Keratinocyte (primary cell): ENCODE measurements around the gene ITPKB. TPM values are rescaled to one million over a fixed set of nuclear protein-coding genes. Genes with fewer than 3 reads are reported as not detected.
"Not testable (repeated sequence)": the region's sequence is repeated elsewhere in the genome, so short reads cannot be mapped to it uniquely, and the experiment has no call there.

ENCODE experiments used
- DNase-seq: peaks from one replicate; pipeline ENCODE4 v3.0.0-alpha.2; 2011; ENCODE audit warnings: low read depth, missing footprints, low spot score
- FAIRE-seq: peaks from 2 replicates; lab custom pipeline; 2011; peaks lifted over from hg19 to GRCh38; lab: Jason Lieb, UNC
- H2AFZ ChIP-seq: 2 replicates; pipeline ENCODE4 v1.6.0; 2012; ENCODE audit warnings: low read length, control low read depth, inconsistent platforms; ENCODE audit not compliant: control insufficient read depth
- H3K27ac ChIP-seq: 2 replicates; pipeline ENCODE4 v1.5.1; 2011; ENCODE audit warnings: low read length; ENCODE audit not compliant: control insufficient read depth, insufficient read depth
- H3K27me3 ChIP-seq: 3 replicates; pipeline ENCODE4 v1.6.0; 2011; ENCODE audit warnings: low read length; ENCODE audit not compliant: control insufficient read depth, insufficient read depth; ENCODE audit errors: extremely low read depth
- H3K36me3 ChIP-seq, 2 experiments: 2 replicates in 1 of 2; 3 replicates in 1 of 2; pipeline ENCODE4 v1.5.1; 2011; ENCODE audit warnings: low read length in 2 of 2, mild to moderate bottlenecking in 1 of 2; ENCODE audit not compliant: control insufficient read depth in 2 of 2, insufficient read depth in 2 of 2; ENCODE audit errors: extremely low read depth in 1 of 2
- H3K4me1 ChIP-seq: 3 replicates; pipeline ENCODE4 v1.5.1; 2011; ENCODE audit warnings: low read length; ENCODE audit not compliant: control insufficient read depth, insufficient read depth; ENCODE audit errors: extremely low read depth
- H3K4me2 ChIP-seq: 3 replicates; pipeline ENCODE4 v1.6.0; 2011; ENCODE audit warnings: low read depth, low read length; ENCODE audit not compliant: control insufficient read depth, insufficient read depth; ENCODE audit errors: extremely low read depth
- H3K4me3 ChIP-seq, 3 experiments: fragments of 200-600 bp in 1 of 3; sonication (generic) in 1 of 3; 2 replicates in 2 of 3; 3 replicates in 1 of 3; pipeline ENCODE4 v1.5.1; 2011 to 2016; ENCODE audit warnings: low read length in 3 of 3, mild to moderate bottlenecking in 3 of 3, control low read depth in 2 of 3, inconsistent platforms in 1 of 3, low read depth in 1 of 3, mixed read lengths in 1 of 3, mixed run types in 1 of 3, moderate library complexity in 1 of 3; ENCODE audit not compliant: control insufficient read depth in 2 of 3, insufficient read depth in 2 of 3; ENCODE audit errors: extremely low read depth in 1 of 3
- H3K79me2 ChIP-seq: 2 replicates; pipeline ENCODE4 v1.6.0; 2012; ENCODE audit warnings: low read length; ENCODE audit not compliant: control insufficient read depth, insufficient read depth
- H3K9ac ChIP-seq: 3 replicates; pipeline ENCODE4 v1.6.0; 2011; ENCODE audit warnings: low read length; ENCODE audit not compliant: control insufficient read depth, insufficient read depth; ENCODE audit errors: extremely low read depth
- H3K9me1 ChIP-seq: 3 replicates; pipeline ENCODE4 v1.6.0; 2011; ENCODE audit warnings: low read length; ENCODE audit not compliant: control insufficient read depth, insufficient read depth; ENCODE audit errors: extremely low read depth
- H3K9me3 ChIP-seq: 2 replicates; pipeline ENCODE4 v1.5.1; 2012; ENCODE audit warnings: low read depth, low read length; ENCODE audit not compliant: control insufficient read depth
- H4K20me1 ChIP-seq: 3 replicates; pipeline ENCODE4 v1.6.0; 2011; ENCODE audit warnings: low read length; ENCODE audit not compliant: control insufficient read depth, insufficient read depth; ENCODE audit errors: extremely low read depth
- CTCF ChIP-seq, 3 experiments: IDR thresholded peaks in 1 of 3; conservative IDR thresholded peaks in 1 of 3; optimal IDR thresholded peaks in 1 of 3; 2 replicates in 2 of 3; 3 replicates in 1 of 3; pipeline versions ENCODE3 to v1.5.1; 2011; ENCODE audit warnings: low read length in 3 of 3, mild to moderate bottlenecking in 3 of 3, moderate library complexity in 2 of 3, control low read depth in 1 of 3, inconsistent platforms in 1 of 3; ENCODE audit not compliant: insufficient read depth in 2 of 3; ENCODE audit errors: extremely low read depth in 1 of 3
- EZH2 ChIP-seq: IDR thresholded peaks from one replicate; pipeline ENCODE4 v1.6.1; 2012; ENCODE audit warnings: inconsistent platforms, mild to moderate bottlenecking, low read length, moderate library complexity
- dilution Hi-C: fragments of 300-500 bp; cut with MboI; formaldehyde crosslinking; loops from one replicate; pipeline ENCODE4 v1.7.0; 2020; ENCODE audit warnings: low sequenced_read_pairs; ENCODE audit not compliant: extremely low pct_ligation_motif_present
- polyA plus RNA-seq, 5 experiments: library from polyadenylated mRNA; depleted of rRNA in 3 of 5; stranded (reverse) in 3 of 5; stranded (forward) in 1 of 5; unstranded in 1 of 5; fragments of >200 nt; gene quantifications; 1 replicate in 1 of 5; 2 replicates in 3 of 5; 3 replicates in 1 of 5; pipeline versions ENCODE4 v1.2.1 to v1.2.3, GENCODE V29; 2011 to 2012; ENCODE audit warnings: missing spikeins in 2 of 5, low read depth in 1 of 5, low replicate concordance in 1 of 5

ITPKB gene
- polyA plus RNA-seq, 1 donor (not counting 4 experiments of a cell fraction or from before 2014, with no cell fraction given) = 3.2 TPM

- Histone ChIP-seq H3K79me2 (no peaks in the 10 kb centered on the region), H3K9me3 (no peaks in the 10 kb centered on the region), H3K27ac (no peak overlapping the region), H3K9ac (no peak overlapping the region), H3K27me3 (peaks cover 3% of the 10 kb centered on the region), H3K4me1 (no peaks in the 10 kb centered on the region), H3K4me2 (no peak overlapping the region), H3K4me3 (no peak overlapping the region), H3K9me1 (no peaks in the 10 kb centered on the region), H3K36me3 (no peaks in the 10 kb centered on the region), H4K20me1 (no peaks in the 10 kb centered on the region), H2AFZ (no peak overlapping the region)
- no peak for DNase-seq
- no peak for FAIRE-seq
- no peak for TF ChIP-seq CTCF (optimal IDR thresholded peaks at IDR 0.05 in 1 of 3, IDR thresholded peaks at IDR 0.05 in 1 of 3, conservative IDR thresholded peaks at IDR 0.05 in 1 of 3; ENCODE audit: extremely low read depth in 1 of 3, insufficient read depth in 2 of 3, low read length in 3 of 3)
- no peak for TF ChIP-seq EZH2
- dilution Hi-C loops = no loop called here
Observed at GRCh38 chr1:226616636-226617035, 122.4 kb downstream of the ITPKB start.

GRCh38 chr1:226615876-226616275, 123.2 kb downstream of the ITPKB start:
- Histone ChIP-seq H3K9me3 (no peaks in the 10 kb centered on the region), H3K79me2 (no peaks in the 10 kb centered on the region), H3K4me2 (no peak overlapping the region), H3K9me1 (no peaks in the 10 kb centered on the region), H3K27ac (no peak overlapping the region), H3K4me1 (no peaks in the 10 kb centered on the region), H3K36me3 (no peaks in the 10 kb centered on the region), H3K4me3 (no peak overlapping the region), H2AFZ (no peak overlapping the region), H3K9ac (no peak overlapping the region), H4K20me1 (peaks cover under 1% of the 10 kb centered on the region), H3K27me3 (peaks cover 3% of the 10 kb centered on the region)
- no peak for DNase-seq
- dilution Hi-C loops = no loop called here
- FAIRE-seq = no peak
- TF ChIP-seq CTCF (optimal IDR thresholded peaks at IDR 0.05 in 1 of 3, IDR thresholded peaks at IDR 0.05 in 1 of 3, conservative IDR thresholded peaks at IDR 0.05 in 1 of 3; ENCODE audit: extremely low read depth in 1 of 3, insufficient read depth in 2 of 3, low read length in 3 of 3) (no peak), EZH2 (no peak)

DNA sequence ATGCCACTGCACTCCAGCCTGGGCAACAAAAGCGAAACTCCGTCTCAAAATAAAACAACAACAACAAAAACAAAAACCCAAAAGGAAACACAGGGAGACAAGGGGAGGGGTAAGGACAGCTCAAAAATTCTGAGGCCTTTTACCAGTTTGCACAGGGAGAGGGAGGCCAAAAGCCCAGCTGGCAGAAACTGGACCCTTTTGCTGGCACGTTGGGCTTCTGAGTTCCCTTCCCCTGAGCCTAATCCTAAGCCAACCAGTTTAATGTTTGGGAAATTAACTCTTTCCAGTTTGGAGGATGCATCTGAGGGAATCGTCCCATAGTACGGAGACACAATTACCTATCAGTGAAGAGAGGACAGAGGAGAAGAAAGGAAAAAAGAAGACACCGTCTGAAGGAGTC, 127.1 kb downstream of the ITPKB start:
- H3K79me2 ChIP-seq, H3K27me3 ChIP-seq, FAIRE-seq, H3K4me3 ChIP-seq, H3K9me3 ChIP-seq, H3K27ac ChIP-seq, H3K4me1 ChIP-seq, H4K20me1 ChIP-seq, H3K36me3 ChIP-seq, H3K4me2 ChIP-seq, H2AFZ ChIP-seq, H3K9ac ChIP-seq, dilution Hi-C loops, DNase-seq, H3K9me1 ChIP-seq: not testable (repeated sequence)
